ENCODE data around the gene PRR22. TPM values are rescaled to one million over a fixed set of nuclear protein-coding genes. Genes with fewer than 3 reads are reported as not detected.
"Not testable (repeated sequence)": the region's sequence is repeated elsewhere in the genome, so short reads cannot be mapped to it uniquely, and the experiment has no call there.

The PRR22 gene
- total and polyA plus RNA-seq, 3 donors from 2014 or later = 24.0 to 54.9 (median 35.0) TPM

- TF ChIP-seq POLR2A (IDR thresholded peaks at IDR 0.05) = no peak
- no peak for TF ChIP-seq CTCF (IDR thresholded peaks at IDR 0.05)
- 91 to 94% methylated on average over 5 of the region's 5 CpGs for WGBS, 2 donors
- Histone ChIP-seq H3K4me1 (no peaks in the 10 kb centered on the region), H3K4me3 (no peak overlapping the region), H3K27me3 (no peaks in the 10 kb centered on the region), H3K27ac (no peak overlapping the region), H3K9me3 (no peaks in the 10 kb centered on the region), H3K36me3 (ENCODE audit: low read depth, missing control alignments) (no peaks in the 10 kb centered on the region)
- DNase-seq = no peak
- intact Hi-C loops (cut with DNase I; ENCODE audit: low total_unique reads) = no loop called here
Measured at GRCh38 chr19:5762608-5763217, 21.8 kb downstream of the PRR22 start.

GRCh38 chr19:5753743-5754142 lies 30.8 kb downstream of the PRR22 start:
- H3K4me3 ChIP-seq = no peak overlapping the region
- WGBS, 2 donors = 69 to 81% methylated on average over 6 of the region's 6 CpGs

GRCh38 chr19:5751709-5752108 lies 32.8 kb downstream of the PRR22 start:
- DNase-seq = no peak
- TF ChIP-seq CTCF (IDR thresholded peaks at IDR 0.05) = no peak
- no peak for TF ChIP-seq POLR2A (IDR thresholded peaks at IDR 0.05)
- Histone ChIP-seq H3K36me3 (ENCODE audit: low read depth, missing control alignments) (no peaks in the 10 kb centered on the region), H3K9me3 (no peaks in the 10 kb centered on the region), H3K27ac (no peak overlapping the region), H3K4me1 (no peaks in the 10 kb centered on the region), H3K27me3 (no peaks in the 10 kb centered on the region), H3K4me3 (no peak overlapping the region)
- 85 to 88% methylated on average over 7 of the region's 7 CpGs for WGBS, 2 donors
- intact Hi-C loops (cut with DNase I; ENCODE audit: low total_unique reads) = no loop called here

More at GRCh38 chr19:5753743-5754142, 30.8 kb downstream of the PRR22 start:
- Histone ChIP-seq H3K4me1 (no peaks in the 10 kb centered on the region), H3K27me3 (no peaks in the 10 kb centered on the region), H3K9me3 (no peaks in the 10 kb centered on the region), H3K27ac (no peak overlapping the region), H3K36me3 (ENCODE audit: low read depth, missing control alignments) (no peaks in the 10 kb centered on the region)
- intact Hi-C loops (cut with DNase I; ENCODE audit: low total_unique reads) = no loop called here
- DNase-seq = no peak
- TF ChIP-seq CTCF (IDR thresholded peaks at IDR 0.05) (no peak), POLR2A (IDR thresholded peaks at IDR 0.05) (no peak)

- Histone ChIP-seq H3K4me3 (no peak overlapping the region), H3K36me3 (ENCODE audit: low read depth, missing control alignments) (no peaks in the 10 kb centered on the region), H3K4me1 (no peaks in the 10 kb centered on the region), H3K27ac (no peak overlapping the region), H3K27me3 (no peaks in the 10 kb centered on the region), H3K9me3 (no peaks in the 10 kb centered on the region)
- DNase-seq = no peak
- TF ChIP-seq CTCF (IDR thresholded peaks at IDR 0.05) = no peak
- TF ChIP-seq POLR2A (IDR thresholded peaks at IDR 0.05) = no peak
- WGBS, 2 donors = 91% methylated on average over 5 of the region's 5 CpGs
- intact Hi-C loops (cut with DNase I; ENCODE audit: low total_unique reads) = no loop called here
Measured at GRCh38 chr19:5749505-5749904, 35.0 kb downstream of the PRR22 start.

GRCh38 chr19:5748920-5749319 lies 35.6 kb downstream of the PRR22 start:
- H3K4me1 ChIP-seq; DNase-seq; H3K27me3 ChIP-seq; intact Hi-C loops (cut with DNase I; ENCODE audit: low total_unique reads); H3K27ac ChIP-seq; H3K4me3 ChIP-seq; H3K9me3 ChIP-seq; H3K36me3 ChIP-seq (ENCODE audit: low read depth, missing control alignments): not testable (repeated sequence)
- 44 to 58% methylated on average over 6 of the region's 6 CpGs for WGBS, 2 donors

GRCh38 chr19:5744999-5745398 lies 39.5 kb downstream of the PRR22 start:
- WGBS, 2 donors = 87 to 92% methylated on average over 10 of the region's 10 CpGs
- H3K27ac ChIP-seq; DNase-seq; H3K9me3 ChIP-seq; H3K4me1 ChIP-seq; H3K27me3 ChIP-seq; H3K36me3 ChIP-seq (ENCODE audit: low read depth, missing control alignments); H3K4me3 ChIP-seq; intact Hi-C loops (cut with DNase I; ENCODE audit: low total_unique reads): not testable (repeated sequence)

All from testis (tissue), 3 donors.